ENCODE measurements around the gene DDR2.

DNA sequence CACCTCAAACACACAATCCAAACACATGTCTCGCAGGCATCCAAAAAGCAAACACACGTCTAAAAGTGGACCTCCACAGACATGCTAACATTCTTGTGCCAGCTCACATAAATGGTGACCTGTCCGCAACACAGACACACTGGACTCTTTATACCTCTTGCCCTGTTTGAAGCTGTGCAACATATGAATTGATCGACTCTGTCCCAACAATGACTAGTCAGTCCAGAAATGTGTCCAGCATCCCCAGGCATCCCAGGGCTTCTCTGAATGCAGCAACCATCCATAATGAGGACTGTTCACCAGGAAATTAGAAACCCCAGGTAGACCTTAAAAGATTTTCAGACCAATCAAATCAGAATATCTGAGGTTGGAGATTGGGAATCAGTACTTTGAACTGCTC, 3.2 kb downstream of the DDR2 start:
- TF ChIP-seq EZH2 (IDR thresholded peaks at IDR 0.05) (no peak), FOXP2 (optimal IDR thresholded peaks at IDR 0.05; ENCODE audit: control extremely low read depth, extremely low read length, insufficient read depth) (no peak)
